DMS114 treated with DMSO at 0.1 percent for 48 hours (cell line): ENCODE data around the gene CASKIN2.

Source experiments
- DNase-seq: peaks from one replicate; lab custom pipeline; 2025; ENCODE audit not compliant: unreplicated experiment; lab: John Stamatoyannopoulos, UW

Gene CASKIN2

GRCh38 chr17:75507733-75508719, 7.3 kb downstream of the CASKIN2 start:
- DNase-seq, result no peak

DNA sequence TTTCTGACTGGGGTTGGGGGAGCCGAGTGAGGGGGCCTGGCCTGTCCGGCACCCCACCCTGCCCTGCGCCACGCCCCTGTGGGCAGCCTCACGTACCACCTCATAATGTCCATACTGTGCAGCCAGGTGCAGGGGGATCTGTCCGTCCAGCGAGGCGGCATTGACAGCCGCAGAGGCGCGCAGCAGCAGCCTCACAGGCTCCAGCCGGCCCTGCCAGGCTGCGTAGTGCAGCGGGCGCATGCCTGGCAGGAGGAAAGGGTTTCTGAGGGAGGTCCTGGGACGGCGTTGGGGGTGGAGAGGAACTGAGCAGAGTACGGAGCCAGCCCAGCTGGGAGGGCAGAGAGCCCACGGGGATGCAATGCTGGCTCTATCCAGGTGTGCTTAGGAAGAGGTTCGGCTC, 8.4 kb downstream of the CASKIN2 start:
- DNase-seq, result no peak

GRCh38 chr17:75506134-75506533, 9.2 kb downstream of the CASKIN2 start:
- no peak for DNase-seq

DNA sequence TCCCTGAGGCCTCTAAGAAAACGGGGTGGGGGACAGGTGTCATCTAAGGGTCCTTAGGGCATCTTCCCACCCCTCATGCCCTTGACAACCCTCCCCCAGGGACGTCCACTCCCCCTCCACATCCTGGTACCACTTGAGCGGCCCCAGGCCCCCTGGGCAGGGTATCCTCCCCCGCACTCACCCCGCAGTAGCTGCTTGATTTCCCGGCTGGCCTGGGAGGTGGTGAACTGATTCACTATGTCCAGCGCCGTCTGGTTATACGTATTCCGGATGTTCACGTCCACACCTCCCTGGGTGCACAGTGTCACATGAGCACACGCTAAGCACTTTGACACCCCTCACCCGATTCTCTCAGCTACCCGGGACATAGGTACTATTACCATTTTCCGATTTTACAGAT, 9.7 kb downstream of the CASKIN2 start:
- no peak for DNase-seq

- no peak for DNase-seq
Measured at GRCh38 chr17:75505152-75505409, 10.3 kb downstream of the CASKIN2 start.

DNA sequence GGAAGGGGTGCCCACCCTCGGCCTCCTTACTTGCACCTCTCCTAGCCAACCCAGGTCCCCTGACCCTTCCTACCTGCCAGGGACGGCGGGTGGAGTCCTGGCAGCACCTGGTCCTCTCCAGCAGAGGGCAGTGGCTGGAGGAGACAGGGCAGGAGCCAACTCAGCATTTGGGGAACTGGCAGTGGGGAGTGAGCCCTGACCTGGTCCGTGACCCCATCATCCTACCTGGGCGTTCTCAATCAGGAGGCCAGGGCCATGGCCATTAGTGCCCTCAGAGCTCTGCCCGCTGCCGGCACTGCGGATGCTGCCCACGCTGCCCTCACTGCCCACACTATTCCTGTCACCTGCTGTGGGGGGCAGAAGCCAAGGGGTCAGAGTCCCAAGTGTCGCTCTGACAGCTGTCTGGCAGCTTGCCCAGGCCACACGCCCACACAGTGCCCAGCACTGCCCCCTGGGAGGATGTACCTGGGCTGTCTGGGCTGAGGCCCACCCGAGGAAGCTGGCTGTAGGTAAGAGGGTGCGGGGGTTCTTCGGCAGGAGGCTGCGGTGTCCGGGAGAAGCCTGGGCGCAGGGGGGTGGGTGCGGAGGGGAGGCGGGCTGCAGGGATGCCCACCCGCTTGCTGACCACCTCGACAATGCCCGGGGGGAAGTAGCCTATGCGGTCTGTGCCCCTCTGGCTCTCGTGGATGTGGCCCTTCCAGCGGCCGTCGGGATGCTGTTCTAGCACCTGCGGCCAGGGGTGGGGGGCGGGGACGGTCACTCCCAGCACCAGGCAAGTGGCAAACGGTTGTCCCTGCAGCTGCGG, 10.8 kb downstream of the CASKIN2 start:
- DNase-seq, result no peak

GRCh38 chr17:75503976-75504346, 11.4 kb downstream of the CASKIN2 start:
- no peak for DNase-seq

GRCh38 chr17:75503337-75503950, 11.9 kb downstream of the CASKIN2 start:
- DNase-seq, result no peak

- DNase-seq, result no peak
Measured at GRCh38 chr17:75502721-75503329, 12.5 kb downstream of the CASKIN2 start.

DNA sequence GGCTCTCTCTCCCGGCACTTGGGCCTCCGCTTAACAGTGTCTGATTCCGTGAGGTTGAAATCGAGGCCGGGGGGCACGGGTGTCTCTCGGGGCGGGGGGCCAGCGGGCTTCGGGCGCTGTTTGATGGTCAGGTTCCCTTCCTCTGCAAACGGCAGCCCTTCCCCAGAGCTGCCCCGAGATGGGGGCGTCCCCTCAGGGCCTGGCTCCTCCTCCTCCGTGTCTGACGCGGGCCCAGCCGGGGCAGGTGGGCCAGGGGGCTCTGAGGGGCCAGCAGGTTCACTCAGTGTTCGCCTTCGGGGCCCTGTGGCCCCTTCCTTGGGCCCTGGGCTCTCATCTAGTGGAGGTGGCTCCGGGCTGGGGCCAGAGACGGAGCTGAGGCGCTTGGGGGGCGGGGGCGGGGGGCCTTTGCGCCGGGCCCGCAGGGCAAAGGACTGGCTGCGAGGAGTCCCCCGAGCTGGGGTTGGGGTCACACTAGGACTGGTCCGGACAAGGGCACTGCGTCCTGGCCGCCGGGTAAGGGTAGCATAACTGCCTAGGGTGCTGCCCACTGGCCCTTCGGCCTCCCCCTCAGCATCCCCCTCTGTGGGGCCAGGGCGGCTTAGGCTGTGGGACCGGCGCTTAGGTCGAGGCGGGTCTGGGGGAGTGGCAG, 13.1 kb downstream of the CASKIN2 start:
- DNase-seq, result no peak

GRCh38 chr17:75501378-75502071, 13.8 kb downstream of the CASKIN2 start:
- no peak for DNase-seq

- DNase-seq, result no peak
Measured at GRCh38 chr17:75500419-75501216, 14.7 kb downstream of the CASKIN2 start.

DNA sequence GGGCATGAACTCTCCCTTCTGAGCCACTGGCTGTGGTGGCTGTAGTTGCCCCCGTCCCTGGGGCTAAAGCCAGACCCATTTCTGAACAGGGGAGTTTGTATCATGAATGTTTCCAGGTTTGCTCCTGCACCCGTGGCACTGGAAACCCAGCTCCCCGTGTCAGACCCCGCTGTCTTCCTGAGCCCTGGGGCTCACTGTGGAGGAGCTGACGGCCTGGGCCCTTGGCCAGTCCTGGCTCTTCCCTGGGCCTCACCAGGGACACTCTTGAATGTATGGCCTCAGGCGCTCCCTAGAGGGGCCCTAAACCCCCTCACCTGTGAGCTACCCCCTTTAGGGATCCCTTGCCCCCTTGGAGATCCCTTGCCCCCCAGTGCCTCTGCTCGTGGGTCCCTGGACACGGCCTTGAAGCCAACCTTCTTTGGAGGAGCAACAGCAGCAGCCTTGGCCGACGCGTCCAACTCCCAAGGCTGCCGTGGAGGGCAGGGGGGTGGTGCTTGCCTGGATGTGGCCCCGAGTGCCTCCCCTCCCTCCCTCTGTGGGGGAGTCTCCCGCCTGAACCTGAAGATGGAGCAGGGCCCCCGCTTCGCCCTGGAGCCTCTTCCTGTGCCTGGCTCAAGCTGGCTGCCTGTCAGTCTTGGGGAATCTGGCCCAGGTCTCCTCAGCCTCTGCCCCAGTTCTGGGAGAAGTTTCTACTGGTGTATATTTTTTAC, 15.9 kb downstream of the CASKIN2 start:
- DNase-seq, result no peak

- no peak for DNase-seq
Measured at GRCh38 chr17:75498726-75499213, 16.6 kb downstream of the CASKIN2 start.

DNA sequence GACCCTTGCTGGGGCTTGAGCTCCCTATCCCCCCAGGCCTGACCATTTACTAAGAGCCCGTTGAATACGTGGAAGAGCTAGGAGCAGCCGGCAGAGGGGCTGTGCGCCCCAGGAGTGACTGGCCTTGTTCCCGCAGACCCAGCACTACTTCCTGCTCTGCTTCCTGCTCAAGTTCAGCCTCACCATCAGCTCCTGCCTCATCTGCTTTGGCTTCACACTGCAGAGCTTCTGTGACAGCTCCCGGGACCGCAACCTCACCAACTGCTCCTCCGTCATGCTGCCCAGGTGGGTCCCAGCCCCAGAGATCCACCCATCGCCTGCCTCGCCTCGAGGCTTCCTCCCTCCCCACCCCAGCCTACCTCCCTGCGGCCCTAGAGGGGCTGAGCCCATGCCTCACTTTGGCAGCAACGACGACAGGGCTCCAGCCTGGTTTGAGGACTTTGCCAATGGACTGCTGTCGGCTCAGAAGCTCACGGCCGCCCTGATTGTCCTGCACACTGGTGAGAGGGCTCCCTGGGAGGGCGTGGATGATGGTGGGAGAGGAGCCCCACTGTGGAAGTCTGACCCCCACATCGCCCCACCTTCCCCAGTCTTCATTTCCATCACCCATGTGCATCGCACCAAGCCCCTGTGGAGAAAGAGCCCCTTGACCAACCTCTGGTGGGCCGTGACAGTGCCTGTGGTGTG, 17.2 kb downstream of the CASKIN2 start:
- DNase-seq, result no peak

GRCh38 chr17:75496005-75496404, 19.3 kb downstream of the CASKIN2 start:
- DNase-seq, result no peak

DNA sequence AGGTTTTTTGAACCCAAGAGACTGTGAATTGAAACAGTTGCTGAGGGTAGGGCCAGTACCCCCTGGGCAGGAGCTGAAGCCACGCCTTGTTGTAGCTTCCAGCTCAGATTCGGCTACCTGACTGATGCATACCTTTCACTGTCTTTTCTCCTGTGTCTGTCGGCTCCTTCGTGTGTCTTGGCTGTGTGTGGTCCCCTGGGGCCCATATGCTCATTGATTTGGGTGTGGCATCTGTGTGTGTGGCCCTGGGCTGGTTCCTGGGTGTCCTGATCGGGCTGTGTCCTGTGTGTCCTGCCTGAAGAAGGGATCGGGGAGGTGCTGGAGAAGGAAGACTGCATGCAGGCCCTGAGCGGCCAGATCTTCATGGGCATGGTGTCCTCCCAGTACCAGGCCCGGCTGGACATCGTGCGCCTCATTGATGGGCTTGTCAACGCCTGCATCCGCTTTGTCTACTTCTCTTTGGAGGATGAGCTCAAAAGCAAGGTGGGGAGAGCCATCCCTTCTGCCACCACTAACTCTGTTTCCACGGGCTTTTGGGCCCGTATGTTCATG, 20.9 kb downstream of the CASKIN2 start:
- no peak for DNase-seq
